ENCODE results near the gene BIRC3. TPM values are rescaled to one million over a fixed set of nuclear protein-coding genes. Genes with fewer than 3 reads are reported as not detected.
"Not testable (repeated sequence)": the region's sequence is repeated elsewhere in the genome, so short reads cannot be mapped to it uniquely, and the experiment has no call there.

BIRC3 gene
- polyA plus RNA-seq, 1 experiment: 3.5 TPM

DNA sequence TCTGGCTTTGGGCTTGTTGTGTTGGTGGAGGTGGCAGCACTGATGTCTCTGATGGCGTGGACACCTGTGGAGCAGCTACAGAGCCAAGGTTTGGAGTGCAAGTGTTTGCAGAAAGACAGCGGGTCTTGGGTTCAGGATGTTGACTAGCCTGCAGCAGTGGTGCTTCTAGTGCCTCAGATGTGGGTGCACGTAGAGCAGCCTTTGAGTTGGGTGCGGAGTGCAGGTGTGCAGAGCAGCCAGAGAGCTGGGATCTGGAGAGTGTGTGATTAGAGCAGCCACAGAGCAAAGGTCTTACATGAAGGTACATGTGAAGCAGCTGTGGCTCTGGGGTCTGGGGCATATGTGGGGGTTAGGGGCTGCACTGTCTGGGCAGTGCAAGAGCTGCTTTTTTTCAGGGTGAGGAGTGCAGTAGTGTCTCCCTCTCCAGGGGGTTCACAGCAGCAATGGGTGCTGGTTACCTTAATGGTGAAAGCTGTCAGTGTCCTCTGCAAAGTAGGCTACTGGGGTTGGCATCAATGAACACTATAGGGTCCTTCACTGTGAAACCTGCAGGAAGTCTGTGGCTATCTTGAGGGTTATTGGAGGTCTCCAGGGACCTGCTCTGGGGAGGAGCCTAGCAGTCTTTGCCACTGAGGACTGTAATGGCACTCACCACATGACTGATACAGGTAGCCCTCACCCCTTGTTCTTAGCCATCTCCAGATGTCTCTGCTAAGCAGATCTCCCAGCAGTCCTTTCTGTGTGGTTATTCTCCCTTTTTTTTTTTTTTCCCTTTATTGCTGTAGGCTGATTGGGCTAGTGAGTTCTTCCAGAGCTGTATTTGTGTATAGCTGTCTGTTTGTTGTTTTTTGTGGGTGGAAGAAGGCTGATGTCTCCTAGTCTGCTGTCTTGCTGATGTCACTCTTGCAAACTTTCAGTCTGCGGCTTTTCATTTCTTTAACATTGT lies 44.1 kb downstream of the BIRC3 start:
- TF ChIP-seq, protein P1, sequence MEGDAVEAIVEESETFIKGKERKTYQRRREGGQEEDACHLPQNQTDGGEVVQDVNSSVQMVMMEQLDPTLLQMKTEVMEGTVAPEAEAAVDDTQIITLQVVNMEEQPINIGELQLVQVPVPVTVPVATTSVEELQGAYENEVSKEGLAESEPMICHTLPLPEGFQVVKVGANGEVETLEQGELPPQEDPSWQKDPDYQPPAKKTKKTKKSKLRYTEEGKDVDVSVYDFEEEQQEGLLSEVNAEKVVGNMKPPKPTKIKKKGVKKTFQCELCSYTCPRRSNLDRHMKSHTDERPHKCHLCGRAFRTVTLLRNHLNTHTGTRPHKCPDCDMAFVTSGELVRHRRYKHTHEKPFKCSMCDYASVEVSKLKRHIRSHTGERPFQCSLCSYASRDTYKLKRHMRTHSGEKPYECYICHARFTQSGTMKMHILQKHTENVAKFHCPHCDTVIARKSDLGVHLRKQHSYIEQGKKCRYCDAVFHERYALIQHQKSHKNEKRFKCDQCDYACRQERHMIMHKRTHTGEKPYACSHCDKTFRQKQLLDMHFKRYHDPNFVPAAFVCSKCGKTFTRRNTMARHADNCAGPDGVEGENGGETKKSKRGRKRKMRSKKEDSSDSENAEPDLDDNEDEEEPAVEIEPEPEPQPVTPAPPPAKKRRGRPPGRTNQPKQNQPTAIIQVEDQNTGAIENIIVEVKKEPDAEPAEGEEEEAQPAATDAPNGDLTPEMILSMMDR (IDR thresholded peaks at IDR 0.05; ENCODE audit: low read depth, low read length): no peak
- DNase-seq (ENCODE audit: low read depth, low spot score): no peak
- Histone ChIP-seq H3K9me3 (ENCODE audit: control insufficient read depth, insufficient read depth, low read length) (no peaks in the 10 kb centered on the region), H3K27ac (ENCODE audit: low read depth, low read length) (no peak overlapping the region), H3K4me3 (ENCODE audit: low read depth, low read length) (no peak overlapping the region), H3K27me3 (ENCODE audit: control insufficient read depth, insufficient read depth, low read length) (no peaks in the 10 kb centered on the region)
- ChIA-PET CTCF (interaction anchor here (0.5 to 1.6 kb wide), 2 partner anchors 138 to 305 kb away, joined by 3 to 9 read pairs; no protein-coding TSS in a partner anchor), POLR2A (no interaction called here)

DNA sequence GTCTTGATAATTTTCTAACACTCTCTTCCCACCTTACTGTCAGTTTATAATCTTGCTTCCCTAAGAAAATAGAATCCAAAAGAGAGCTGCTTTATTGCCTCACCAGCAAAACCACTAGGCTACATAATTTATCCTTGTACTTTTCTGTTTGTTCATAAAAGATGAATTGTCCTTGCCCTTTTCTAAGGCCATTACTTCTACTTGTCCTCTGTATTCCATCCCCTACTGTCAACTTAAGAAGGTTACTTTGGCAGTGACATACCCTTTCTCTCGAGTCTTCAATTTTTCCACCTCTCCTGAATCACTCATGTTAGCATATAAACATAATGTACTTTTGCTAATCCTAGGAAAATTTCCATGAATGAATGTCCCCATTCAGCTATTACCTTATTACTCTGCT lies 47.7 kb downstream of the BIRC3 start:
- POLR2A ChIA-PET: no interaction called here
- no peak for DNase-seq (ENCODE audit: low read depth, low spot score)
- Histone ChIP-seq H3K9me3 (ENCODE audit: control insufficient read depth, insufficient read depth, low read length) (no peaks in the 10 kb centered on the region), H3K4me3 (ENCODE audit: low read depth, low read length) (no peak overlapping the region), H3K27ac (ENCODE audit: low read depth, low read length) (no peak overlapping the region), H3K27me3 (ENCODE audit: control insufficient read depth, insufficient read depth, low read length) (no peaks in the 10 kb centered on the region)
- CTCF ChIA-PET: interaction anchor here (2.7 kb wide), 1 partner anchor 131 kb away, joined by 21 read pairs; no protein-coding TSS in a partner anchor
- TF ChIP-seq, protein P1 (IDR thresholded peaks at IDR 0.05; ENCODE audit: low read depth, low read length): no peak

DNA sequence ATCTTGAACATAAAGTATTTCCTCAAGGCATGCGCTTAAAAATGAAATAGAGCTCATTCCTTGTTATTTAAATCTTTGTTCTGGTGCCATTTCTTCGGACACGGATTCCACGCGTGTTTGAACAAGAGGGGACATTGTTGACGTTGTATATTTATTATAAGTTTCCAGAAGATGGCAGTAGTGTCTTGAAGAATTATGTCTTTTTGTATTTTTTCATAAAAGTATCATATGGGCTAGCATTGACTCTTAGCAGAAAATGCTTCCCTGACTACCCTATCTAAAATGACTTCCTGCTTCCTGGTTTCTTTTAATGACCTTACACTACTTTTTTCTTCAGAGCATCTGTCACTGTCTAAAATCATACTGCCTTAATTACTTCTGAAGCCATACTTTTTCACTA lies 50.1 kb downstream of the BIRC3 start:
- TF ChIP-seq, protein P1 (IDR thresholded peaks at IDR 0.05; ENCODE audit: low read depth, low read length): 0 out of 2 replicates have a peak, but pooled peaks have one; percentile 17
- no peak overlapping the region for H3K27ac ChIP-seq (ENCODE audit: low read depth, low read length)
- DNase-seq (ENCODE audit: low read depth, low spot score): no peak
- H3K27me3 ChIP-seq (ENCODE audit: control insufficient read depth, insufficient read depth, low read length): no peaks in the 10 kb centered on the region
- H3K9me3 ChIP-seq (ENCODE audit: control insufficient read depth, insufficient read depth, low read length): no peaks in the 10 kb centered on the region
- ChIA-PET POLR2A (no interaction called here), CTCF (interaction anchor here (0.6 to 2.7 kb wide), 20 partner anchors 10 to 343 kb away, joined by 3 to 21 read pairs (median 4); no protein-coding TSS in a partner anchor)
- no peak overlapping the region for H3K4me3 ChIP-seq (ENCODE audit: low read depth, low read length)

DNA sequence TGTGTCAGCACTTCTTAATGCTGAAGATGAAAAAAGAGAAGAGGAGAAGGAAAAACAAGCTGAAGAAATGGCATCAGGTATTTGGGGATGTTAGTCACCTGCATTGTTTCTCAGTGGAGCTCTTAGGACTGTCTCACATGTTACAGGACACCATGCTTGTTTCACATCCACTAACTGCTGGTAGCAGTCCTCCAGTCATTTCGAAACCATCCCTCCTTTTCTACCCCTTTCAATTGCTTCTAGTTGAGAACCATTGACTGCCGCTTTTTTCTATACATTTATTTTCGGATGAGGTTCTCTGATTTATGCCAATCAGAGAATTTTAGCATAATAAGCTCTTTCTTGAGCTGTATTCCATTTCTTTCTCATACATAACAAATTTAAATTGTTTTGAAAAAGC lies 51.2 kb downstream of the BIRC3 start:
- no peak overlapping the region for H3K4me3 ChIP-seq (ENCODE audit: low read depth, low read length)
- CTCF ChIA-PET: interaction anchor here (1.1 kb wide), 1 partner anchor 22 kb away, joined by 4 read pairs; no protein-coding TSS in a partner anchor
- no peaks in the 10 kb centered on the region for H3K9me3 ChIP-seq (ENCODE audit: control insufficient read depth, insufficient read depth, low read length)
- H3K27me3 ChIP-seq (ENCODE audit: control insufficient read depth, insufficient read depth, low read length): no peaks in the 10 kb centered on the region
- POLR2A ChIA-PET: no interaction called here
- H3K27ac ChIP-seq (ENCODE audit: low read depth, low read length): no peak overlapping the region
- no peak for DNase-seq (ENCODE audit: low read depth, low spot score)
- TF ChIP-seq, protein P1 (IDR thresholded peaks at IDR 0.05; ENCODE audit: low read depth, low read length): no peak

DNA sequence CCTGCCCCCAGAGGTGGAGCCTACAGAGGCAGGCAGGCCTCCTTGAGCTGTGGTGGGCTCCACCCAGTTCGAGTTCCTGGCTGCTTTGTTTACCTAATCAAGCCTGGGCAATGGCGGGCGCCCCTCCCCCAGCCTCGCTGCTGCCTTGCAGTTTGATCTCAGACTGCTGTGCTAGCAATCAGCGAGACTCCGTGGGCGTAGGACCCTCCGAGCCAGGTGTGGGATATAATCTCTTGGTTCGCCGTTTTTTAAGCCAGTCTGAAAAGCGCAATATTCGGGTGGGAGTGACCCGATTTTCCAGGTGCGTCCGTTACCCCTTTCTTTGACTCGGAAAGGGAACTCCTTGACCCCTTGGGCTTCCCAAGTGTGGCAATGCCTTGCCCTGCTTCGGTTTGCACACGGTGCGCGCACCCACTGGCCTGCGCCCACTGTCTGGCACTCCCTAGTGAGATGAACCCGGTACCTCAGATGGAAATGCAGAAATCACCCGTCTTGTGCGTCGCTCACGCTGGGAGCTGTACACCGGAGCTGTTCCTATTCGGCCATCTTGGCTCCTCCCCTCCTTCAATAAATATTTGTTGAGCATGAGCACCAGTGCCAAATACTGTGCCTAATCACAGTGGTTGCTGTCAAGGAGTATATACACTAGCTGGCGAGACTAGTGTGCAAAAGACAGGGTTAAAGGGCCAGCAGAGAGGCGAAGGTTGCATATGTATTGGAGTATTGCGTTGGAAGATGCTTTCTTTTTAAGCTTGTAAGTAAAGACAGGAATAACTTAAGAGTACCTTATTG lies 57.5 kb downstream of the BIRC3 start:
- not testable (repeated sequence) for H3K4me3 ChIP-seq (ENCODE audit: low read depth, low read length)

More for the DNA sequence above, 57.5 kb downstream of the BIRC3 start:
- H3K27me3 ChIP-seq (ENCODE audit: control insufficient read depth, insufficient read depth, low read length); DNase-seq (ENCODE audit: low read depth, low spot score); H3K9me3 ChIP-seq (ENCODE audit: control insufficient read depth, insufficient read depth, low read length); POLR2A ChIA-PET; H3K27ac ChIP-seq (ENCODE audit: low read depth, low read length): not testable (repeated sequence)
- CTCF ChIA-PET: interaction anchor here (0.6 to 1.7 kb wide), 6 partner anchors 16 to 292 kb away, joined by 3 to 10 read pairs (median 4); no protein-coding TSS in a partner anchor

Data from AG04450 (cell line).